ENCODE data around the gene AMDHD1.

The AMDHD1 gene

GRCh38 chr12:95943330-95943842, at the start of gene AMDHD1:
TSS of gene AMDHD1 (plus strand) at chr12:95943331. CDS start at chr12:95943399, 68 bp downstream.
- peak; percentile 29 to 53 for DNase-seq (ENCODE audit: low read depth in 2 of 2)

GRCh38 chr12:95896846-95897245, 46.3 kb upstream of the AMDHD1 start:
- DNase-seq (ENCODE audit: low read depth in 2 of 2): no peak

- DNase-seq (ENCODE audit: low read depth in 2 of 2): no peak
Measured at GRCh38 chr12:95898081-95898480, 45.0 kb upstream of the AMDHD1 start.

- DNase-seq (ENCODE audit: low read depth in 2 of 2): no peak
Measured at GRCh38 chr12:95908573-95908972, 34.6 kb upstream of the AMDHD1 start.

- DNase-seq (ENCODE audit: low read depth in 2 of 2): no peak
Measured at GRCh38 chr12:95909871-95910270, 33.3 kb upstream of the AMDHD1 start.

GRCh38 chr12:95918194-95918993, 24.7 kb upstream of the AMDHD1 start:
- peak; percentile 8 to 9 for DNase-seq (ENCODE audit: low read depth in 2 of 2)

GRCh38 chr12:95919110-95919509, 24.0 kb upstream of the AMDHD1 start:
- no peak for DNase-seq (ENCODE audit: low read depth in 2 of 2)

- DNase-seq (ENCODE audit: low read depth in 2 of 2): no peak
Measured at GRCh38 chr12:95922231-95922630, 20.9 kb upstream of the AMDHD1 start.

GRCh38 chr12:95940514-95940913, 2.6 kb upstream of the AMDHD1 start:
- no peak for DNase-seq (ENCODE audit: low read depth in 2 of 2)

GRCh38 chr12:95942101-95942523, 1.0 kb upstream of the AMDHD1 start:
- no peak for DNase-seq (ENCODE audit: low read depth in 2 of 2)

- DNase-seq (ENCODE audit: low read depth in 2 of 2): peak; percentile 76 to 77
Measured at GRCh38 chr12:95942524-95943329, 404 bp upstream of the AMDHD1 start, which contains the start of gene CCDC38. TSS of gene CCDC38 (minus strand) at chr12:95942614. CDS start at chr12:95936509, 6,105 bp downstream.

- DNase-seq (ENCODE audit: low read depth in 2 of 2): no peak
Measured at GRCh38 chr12:95944108-95944704, 1.1 kb downstream of the AMDHD1 start.

- DNase-seq (ENCODE audit: low read depth in 2 of 2): no peak
Measured at GRCh38 chr12:95949477-95950206, 6.5 kb downstream of the AMDHD1 start.

GRCh38 chr12:95951515-95951914, 8.4 kb downstream of the AMDHD1 start:
- DNase-seq (ENCODE audit: low read depth in 2 of 2): no peak

- no peak for DNase-seq (ENCODE audit: low read depth in 2 of 2)
Measured at GRCh38 chr12:95953000-95953399, 9.9 kb downstream of the AMDHD1 start.

GRCh38 chr12:95955549-95956159, 12.5 kb downstream of the AMDHD1 start:
- DNase-seq (ENCODE audit: low read depth in 2 of 2): no peak

- no peak for DNase-seq (ENCODE audit: low read depth in 2 of 2)
Measured at GRCh38 chr12:95956557-95957145, 13.5 kb downstream of the AMDHD1 start.

- DNase-seq (ENCODE audit: low read depth in 2 of 2): no peak
Measured at GRCh38 chr12:95959107-95959506, 16.0 kb downstream of the AMDHD1 start.

- DNase-seq (ENCODE audit: low read depth in 2 of 2): no peak
Measured at GRCh38 chr12:95960241-95960640, 17.1 kb downstream of the AMDHD1 start.

- no peak for DNase-seq (ENCODE audit: low read depth in 2 of 2)
Measured at GRCh38 chr12:95962222-95962621, 19.1 kb downstream of the AMDHD1 start.

GRCh38 chr12:95963096-95963495, 20.0 kb downstream of the AMDHD1 start:
- DNase-seq (ENCODE audit: low read depth in 2 of 2): no peak
